GM12874 (cell line): ENCODE data around the gene VANGL2.

Source experiments
- TF ChIP-seq, protein P1 (sequence below): IDR thresholded peaks from 2 replicates; pipeline ENCODE4 v1.5.1; 2011; ENCODE audit warnings: low read depth, mild to moderate bottlenecking, control low read depth, low read length, moderate library complexity; ENCODE audit not compliant: insufficient read depth

Gene VANGL2

DNA sequence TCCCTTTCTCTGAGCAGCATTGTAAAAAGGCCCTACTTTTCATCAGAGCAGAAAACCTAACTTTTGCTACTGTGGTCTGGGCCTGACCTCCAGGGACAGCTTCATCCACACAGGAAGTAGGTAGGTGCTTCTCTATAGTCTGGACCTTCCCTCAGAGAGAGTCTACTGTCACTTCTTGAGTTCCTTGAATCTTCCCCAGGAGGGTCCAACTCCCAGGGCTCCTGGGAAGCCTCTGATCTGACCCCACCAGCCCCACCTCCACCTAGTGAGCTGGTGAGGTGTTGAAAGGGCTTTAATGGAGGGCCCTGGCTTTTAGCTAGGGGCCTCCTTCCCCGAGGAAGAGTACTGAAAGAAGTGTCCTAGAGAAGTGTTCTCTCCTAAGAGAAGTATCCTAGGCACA is 2.7 kb upstream of the VANGL2 start:
- TF ChIP-seq, protein P1, sequence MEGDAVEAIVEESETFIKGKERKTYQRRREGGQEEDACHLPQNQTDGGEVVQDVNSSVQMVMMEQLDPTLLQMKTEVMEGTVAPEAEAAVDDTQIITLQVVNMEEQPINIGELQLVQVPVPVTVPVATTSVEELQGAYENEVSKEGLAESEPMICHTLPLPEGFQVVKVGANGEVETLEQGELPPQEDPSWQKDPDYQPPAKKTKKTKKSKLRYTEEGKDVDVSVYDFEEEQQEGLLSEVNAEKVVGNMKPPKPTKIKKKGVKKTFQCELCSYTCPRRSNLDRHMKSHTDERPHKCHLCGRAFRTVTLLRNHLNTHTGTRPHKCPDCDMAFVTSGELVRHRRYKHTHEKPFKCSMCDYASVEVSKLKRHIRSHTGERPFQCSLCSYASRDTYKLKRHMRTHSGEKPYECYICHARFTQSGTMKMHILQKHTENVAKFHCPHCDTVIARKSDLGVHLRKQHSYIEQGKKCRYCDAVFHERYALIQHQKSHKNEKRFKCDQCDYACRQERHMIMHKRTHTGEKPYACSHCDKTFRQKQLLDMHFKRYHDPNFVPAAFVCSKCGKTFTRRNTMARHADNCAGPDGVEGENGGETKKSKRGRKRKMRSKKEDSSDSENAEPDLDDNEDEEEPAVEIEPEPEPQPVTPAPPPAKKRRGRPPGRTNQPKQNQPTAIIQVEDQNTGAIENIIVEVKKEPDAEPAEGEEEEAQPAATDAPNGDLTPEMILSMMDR, result no peak

DNA sequence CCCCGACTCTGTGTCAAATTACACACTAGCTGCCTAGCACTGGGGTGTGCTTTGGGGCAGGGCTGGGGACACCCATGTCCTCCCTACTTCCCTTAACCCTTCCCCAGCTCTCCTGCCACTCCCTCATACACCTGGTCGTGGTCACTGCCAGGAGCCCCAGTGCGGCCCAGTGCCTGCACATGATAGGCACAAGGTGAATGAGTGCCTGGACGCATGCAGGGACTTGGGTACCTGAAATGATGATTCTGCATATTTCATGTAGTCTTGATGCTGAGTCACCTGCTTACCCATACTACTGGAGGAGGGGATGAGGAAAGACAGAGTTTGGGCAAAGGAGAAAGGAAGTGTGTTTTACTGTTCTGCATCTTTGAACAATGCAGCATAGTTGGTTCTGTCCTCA is 1.5 kb upstream of the VANGL2 start:
- TF ChIP-seq, protein P1, result no peak

DNA sequence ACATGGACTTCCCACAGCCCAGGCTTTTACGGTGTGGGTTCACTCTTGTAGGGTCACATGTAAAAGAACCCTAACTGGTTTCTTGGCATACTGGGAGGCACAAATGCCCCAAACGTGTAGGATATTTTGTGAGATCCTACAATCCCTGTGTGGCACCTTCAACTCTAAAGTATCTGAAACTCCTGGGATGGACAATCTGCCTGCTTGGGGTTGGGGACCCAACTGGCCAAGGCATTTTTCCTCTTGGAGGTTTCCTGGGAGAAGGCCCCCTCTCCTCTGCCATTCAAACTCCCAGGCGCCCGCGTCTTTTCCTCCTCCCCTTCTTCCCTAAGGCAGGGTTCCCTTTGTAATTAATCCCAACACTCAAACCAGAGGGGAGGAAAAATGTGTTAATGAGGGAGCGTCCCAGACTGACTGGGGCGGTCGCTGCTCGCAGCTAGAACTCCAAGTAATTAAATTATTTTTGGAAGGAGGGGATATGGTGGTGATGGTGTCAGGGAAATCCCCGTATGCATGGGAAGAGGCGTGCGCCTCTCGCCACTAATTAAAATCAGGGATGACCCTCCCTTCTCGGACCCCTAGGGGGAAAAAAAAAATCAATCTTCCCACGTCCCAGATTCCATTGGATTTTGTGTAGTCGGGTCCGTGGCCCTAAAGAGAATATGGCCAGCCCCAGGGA is 681 bp upstream of the VANGL2 start:
- TF ChIP-seq, protein P1, result no peak

DNA sequence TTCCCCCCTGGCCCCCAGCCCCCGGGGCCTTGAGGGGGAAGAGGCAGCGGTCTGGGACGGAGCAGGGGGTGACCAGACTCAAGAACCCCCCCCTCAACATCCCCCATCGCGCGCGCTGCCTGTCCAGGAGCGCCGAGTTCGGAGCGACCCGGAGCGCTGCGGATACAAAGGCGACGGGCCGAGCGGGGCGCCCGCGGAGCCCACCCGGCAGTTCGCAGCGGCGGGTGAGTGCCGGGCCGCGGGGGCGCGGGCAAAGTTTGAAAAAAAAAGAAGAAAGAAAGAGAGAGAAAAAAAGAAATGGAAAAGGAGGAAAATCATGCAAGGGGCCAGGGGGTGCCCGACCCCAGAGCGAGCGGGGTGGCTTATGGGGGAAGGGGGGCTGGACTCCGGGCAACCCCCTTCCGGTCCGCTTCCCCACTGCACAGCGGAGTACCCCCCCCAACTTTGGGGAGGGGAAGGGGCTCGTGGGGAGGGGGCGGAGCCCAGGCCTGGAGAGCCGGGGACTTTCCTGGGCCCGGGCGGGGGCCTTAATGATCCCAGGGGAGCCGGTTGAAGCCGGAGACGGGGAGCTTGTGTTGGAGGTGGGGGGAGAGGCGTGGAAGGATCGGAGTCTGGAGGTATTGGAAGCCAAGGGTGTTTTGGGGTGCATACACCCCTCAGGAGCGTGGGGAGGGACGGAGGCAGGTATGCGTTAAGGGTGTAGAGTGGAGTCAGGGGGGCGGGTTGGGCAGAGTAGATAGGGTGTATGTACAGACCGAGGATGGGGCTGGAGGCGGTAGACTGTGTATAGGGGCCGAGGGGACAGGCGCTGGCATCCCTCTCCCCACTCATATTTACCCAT is 502 bp downstream of the VANGL2 start:
- TF ChIP-seq, protein P1, result no peak

DNA sequence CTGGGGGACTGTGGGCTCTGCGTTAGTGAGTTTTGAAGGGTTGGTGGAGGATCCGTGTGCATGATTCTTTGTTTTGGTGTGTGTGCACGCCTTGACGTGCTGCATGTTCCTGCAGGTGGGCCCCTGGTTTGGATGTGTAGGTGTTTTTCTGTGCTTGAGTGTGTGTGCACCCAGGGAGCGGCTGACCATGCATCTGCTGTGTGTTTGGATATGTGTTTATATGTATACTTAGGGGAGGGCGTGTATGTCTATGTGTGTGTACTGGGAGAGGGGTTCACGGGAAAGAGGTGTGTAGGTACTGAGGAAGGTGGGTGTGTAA is 1.1 kb downstream of the VANGL2 start:
- TF ChIP-seq, protein P1, result no peak

DNA sequence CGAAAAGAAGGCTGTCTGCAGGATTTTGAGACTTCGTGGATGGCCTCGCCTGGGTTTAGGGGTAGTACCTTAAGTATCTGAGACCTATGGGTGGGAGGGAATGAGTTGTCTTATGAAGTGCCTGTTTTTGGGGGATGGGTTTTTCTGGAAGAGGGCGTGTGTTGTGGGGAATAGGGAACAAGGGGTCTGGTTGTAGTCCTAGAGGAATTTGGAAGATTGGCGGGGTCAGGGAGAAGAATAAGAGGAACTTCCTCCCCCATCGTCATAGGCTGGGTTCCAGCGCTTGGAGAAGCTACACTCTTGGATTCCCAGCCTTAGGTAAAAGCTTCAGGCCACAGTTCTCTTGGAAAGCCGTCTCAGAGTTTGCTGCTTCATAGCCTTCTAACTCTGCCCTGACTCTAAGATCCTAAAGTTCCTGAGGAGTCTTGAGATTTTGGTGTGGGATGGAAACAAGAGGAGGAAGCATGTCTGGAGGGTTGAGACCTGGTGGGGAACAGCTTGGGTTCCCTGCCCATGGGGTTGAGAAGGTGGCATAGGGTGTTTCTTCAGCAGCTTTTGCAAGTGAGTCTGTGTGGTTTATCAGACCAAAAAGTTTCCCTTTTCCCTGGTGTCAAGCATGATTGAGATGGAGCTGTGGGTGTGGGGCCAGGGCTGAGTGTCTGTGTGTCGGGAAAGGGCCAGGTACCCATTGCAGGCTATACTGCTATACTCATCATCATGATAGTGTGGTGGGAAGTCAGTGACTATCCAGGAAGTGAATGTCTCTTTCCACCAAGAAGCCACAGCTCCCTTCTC is 1.8 kb downstream of the VANGL2 start:
- TF ChIP-seq, protein P1, result no peak

DNA sequence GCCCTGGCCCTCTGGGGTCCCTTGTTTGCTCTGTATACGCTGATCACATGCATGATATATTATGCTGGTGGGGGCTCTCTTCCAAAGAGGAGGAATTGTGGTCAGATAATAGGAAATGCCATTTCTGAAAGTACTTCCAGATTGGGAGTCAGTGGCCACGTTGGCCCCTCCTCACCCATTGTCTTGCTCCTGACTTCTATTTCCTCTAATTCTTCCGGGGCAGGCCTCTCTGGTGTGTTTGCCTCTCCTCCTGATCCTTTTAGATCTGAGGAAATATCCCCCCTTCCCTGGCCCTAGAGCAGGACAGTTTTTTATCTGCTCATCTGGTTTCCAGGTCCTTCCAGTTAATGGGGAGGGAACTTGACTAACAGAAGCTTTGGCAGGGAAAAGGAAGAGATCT is 2.9 kb downstream of the VANGL2 start:
- TF ChIP-seq, protein P1, result no peak
